HepG2 (cell line): ENCODE measurements around the gene LRRC63. TPM values are rescaled to one million over a fixed set of nuclear protein-coding genes. Genes with fewer than 3 reads are reported as not detected.

Experiments used
- ATAC-seq: fragments of 200-7000 bp; cut with Tn5 transposase; 3 replicates; pipeline ENCODE4 v1.9.1; 2020; ENCODE audit warnings: mild to moderate bottlenecking, moderate library complexity
- BruUV-seq: library from RNA; stranded (reverse); fragments of 400-500 nt; replicated peaks from 2 replicates; lab custom pipeline; 2021; lab: Mats Ljungman, UMichigan
- CTCF ChIA-PET: fragments of 300-600 bp; formaldehyde crosslinking; extraction: SDS; loops from one replicate; lab custom pipeline; 2021; ENCODE audit warnings: low total read pairs, inconsistent platforms, low intra/inter-chr PET ratio; lab: Yijun Ruan, JAX
- POLR2A ChIA-PET: fragments of 350-600 bp; sonication (Branson Sonifier 250); formaldehyde crosslinking; loops from one replicate; lab custom pipeline; 2020; ENCODE audit warnings: antibody characterized with exemption, inconsistent platforms; lab: Yijun Ruan, JAX
- DNase-seq: peaks from one replicate; pipeline ENCODE4 v3.0.0-alpha.2; 2015; ENCODE audit warnings: low spot score
- FAIRE-seq: peaks from 3 replicates; lab custom pipeline; 2011; peaks lifted over from hg19 to GRCh38; lab: Jason Lieb, UNC
- H2AFZ ChIP-seq: one replicate; pipeline ENCODE4 v1.6.1; 2011; ENCODE audit warnings: low read length, inconsistent platforms
- H3K27ac ChIP-seq: fragments of 300-600 bp; 3 replicates; pipeline ENCODE4 v1.8.0; 2011; ENCODE audit warnings: mixed run types, mild to moderate bottlenecking, mixed read lengths, low read length, inconsistent platforms; ENCODE audit not compliant: insufficient read depth; ENCODE audit errors: extremely low read length
- H3K27me3 ChIP-seq, 2 experiments: fragments of 200-600 bp in 1 of 2; 2 replicates in 1 of 2; 3 replicates in 1 of 2; pipeline versions ENCODE4 v1.6.0 to v1.8.0; 2011; ENCODE audit warnings: low read length in 2 of 2, mild to moderate bottlenecking in 2 of 2, moderate library complexity in 2 of 2, inconsistent platforms in 1 of 2; ENCODE audit not compliant: insufficient read depth in 2 of 2, control insufficient read depth in 1 of 2
- H3K36me3 ChIP-seq, 2 experiments: fragments of 200-600 bp in 1 of 2; replicated peaks in 1 of 2; 2 replicates in 1 of 2; 3 replicates in 1 of 2; pipeline versions ENCODE4 v1.5.1 to v1.8.0; 2011; ENCODE audit warnings: low read length in 2 of 2, inconsistent platforms in 1 of 2; ENCODE audit not compliant: insufficient read depth in 2 of 2, control insufficient read depth in 1 of 2
- H3K4me1 ChIP-seq: 2 replicates; pipeline ENCODE4 v1.5.1; 2012; ENCODE audit warnings: low read length, inconsistent platforms; ENCODE audit not compliant: insufficient read depth
- H3K4me2 ChIP-seq: 2 replicates; pipeline ENCODE4 v1.6.0; 2011; ENCODE audit warnings: low read depth, low read length, inconsistent platforms
- H3K4me3 ChIP-seq, 3 experiments: fragments of 200-600 bp in 1 of 3; sonication (generic), shearing (Covaris generic) in 1 of 3; replicated peaks in 1 of 3; 2 replicates each; pipeline ENCODE4 v1.5.1; 2011 to 2016; ENCODE audit warnings: low read length in 3 of 3, inconsistent platforms in 2 of 3, low read depth in 2 of 3, mild to moderate bottlenecking in 2 of 3, control low read depth in 1 of 3, mixed read lengths in 1 of 3; ENCODE audit not compliant: insufficient read depth in 1 of 3
- H3K79me2 ChIP-seq: one replicate; pipeline ENCODE4 v1.6.1; 2011; ENCODE audit warnings: low read length, inconsistent platforms; ENCODE audit not compliant: insufficient read depth
- H3K9ac ChIP-seq: 2 replicates; pipeline ENCODE4 v1.6.0; 2011; ENCODE audit warnings: mild to moderate bottlenecking, low read depth, low read length, inconsistent platforms; ENCODE audit not compliant: insufficient read depth
- H3K9me3 ChIP-seq: 2 replicates; pipeline ENCODE4 v1.5.1; 2012; ENCODE audit warnings: mild to moderate bottlenecking, low read length
- H4K20me1 ChIP-seq: 2 replicates; pipeline ENCODE4 v1.6.0; 2011; ENCODE audit warnings: inconsistent platforms, mild to moderate bottlenecking, low read length, moderate library complexity; ENCODE audit not compliant: insufficient read depth
- MBNL3 ChIP-seq: fragments of 250-450 bp; sonication (Bioruptor Pico); conservative IDR thresholded peaks from 2 replicates; pipeline ENCODE4 v1.8.0; 2022; ENCODE audit warnings: mild to moderate bottlenecking, inconsistent platforms
- MTA1 ChIP-seq: sonication (generic); formaldehyde crosslinking; IDR thresholded peaks from 2 replicates; pipeline ENCODE4 v1.4.0; 2020; ENCODE audit warnings: missing genetic modification reagents, mild to moderate bottlenecking, borderline replicate concordance
- SOX5 ChIP-seq: IDR thresholded peaks from 2 replicates; pipeline ENCODE4 v1.6.1; 2016; ENCODE audit warnings: borderline replicate concordance
- TCF12 ChIP-seq, 2 experiments: fragments of 450-650 bp in 1 of 2; sonication (generic) in 1 of 2; formaldehyde crosslinking in 1 of 2; IDR thresholded peaks; 2 replicates each; pipeline versions ENCODE4 v1.6.1 to v1.8.0; 2017 to 2022; ENCODE audit warnings: antibody characterized with exemption in 1 of 2, mild to moderate bottlenecking in 1 of 2, missing genetic modification reagents in 1 of 2, moderate library complexity in 1 of 2
- ZFYVE20 ChIP-seq: sonication (generic); formaldehyde crosslinking; IDR thresholded peaks from 2 replicates; pipeline ENCODE4 v1.8.0; 2023; ENCODE audit warnings: low read depth, mild to moderate bottlenecking, moderate library complexity, missing genetic modification reagents, borderline replicate concordance
- ZNF3 ChIP-seq: IDR thresholded peaks from 2 replicates; pipeline ENCODE4 v1.7.0; 2017; ENCODE audit warnings: inconsistent platforms
- ZNF678 ChIP-seq: sonication (generic); formaldehyde crosslinking; IDR thresholded peaks from 2 replicates; pipeline ENCODE4 v1.4.0; 2020; ENCODE audit warnings: mild to moderate bottlenecking, missing genetic modification reagents
- ZNF879 ChIP-seq: sonication (generic); formaldehyde crosslinking; IDR thresholded peaks from 2 replicates; pipeline ENCODE4 v1.8.1; 2023; ENCODE audit warnings: missing genetic modification reagents
- WGBS: methylation state at CpG from one replicate; pipeline ENCODE4 v1.1.6; 2017; ENCODE audit warnings: low lambda C conversion rate; 5-methylcytosine and 5-hydroxymethylcytosine counted together
- in situ Hi-C: cut with HindIII; loops from 2 replicates; pipeline ENCODE4 v1.10.0; 2017; ENCODE audit warnings: low pct_unique_long_range_greater_than_20kb; ENCODE audit not compliant: extremely low pct_ligation_motif_present
- intact Hi-C: fragments of 100-400 bp; cut with micrococcal nuclease; formaldehyde crosslinking; loops from one replicate; pipeline ENCODE4 v1.10.0; 2022; ENCODE audit not compliant: unreplicated experiment
- polyA plus RNA-seq, 8 experiments: library from polyadenylated mRNA; depleted of rRNA in 3 of 8; stranded (reverse) in 7 of 8; unstranded in 1 of 8; fragments of >200 nt; fragmentation: Illumina TruSeq in 4 of 8; extraction: Trizol in 4 of 8; gene quantifications; 2 replicates each; pipeline versions ENCODE4 v1.2.1 to v1.2.3, GENCODE V29; 2011 to 2016; ENCODE audit warnings: low read depth in 4 of 8, missing spikeins in 1 of 8, mixed read lengths in 1 of 8; ENCODE audit not compliant: insufficient read depth in 1 of 8
- total RNA-seq, 5 experiments: library from RNA; depleted of rRNA; stranded (reverse); fragments of >200 nt; fragmentation: Illumina TruSeq; extraction: Trizol; gene quantifications; 2 replicates each; pipeline ENCODE4 v1.2.3, GENCODE V29; 2016; ENCODE audit warnings: low read depth in 1 of 5
- TF ChIP-seq, protein P1 (sequence below): sonication (generic); formaldehyde crosslinking; IDR thresholded peaks from 2 replicates; pipeline ENCODE4 v1.5.1; 2020; ENCODE audit warnings: mild to moderate bottlenecking, missing genetic modification reagents, borderline replicate concordance
- TF ChIP-seq, protein P2 (sequence below): sonication (generic); formaldehyde crosslinking; conservative IDR thresholded peaks from 2 replicates; pipeline ENCODE4 v1.4.0; 2020; ENCODE audit warnings: missing genetic modification reagents
- TF ChIP-seq, protein P3 (sequence below): sonication (generic); formaldehyde crosslinking; IDR thresholded peaks from 2 replicates; pipeline ENCODE4 v1.5.0; 2020; ENCODE audit warnings: mild to moderate bottlenecking, missing genetic modification reagents, moderate library complexity
- TF ChIP-seq, protein P4 (sequence below): IDR thresholded peaks from 2 replicates; pipeline ENCODE4 v1.6.1; 2016; ENCODE audit warnings: low read depth, control low read depth

The LRRC63 gene
- total and polyA plus RNA-seq, 2 of the 13 experiments (the other 11 are each of a cell fraction or from before 2014, with no cell fraction given), result not detected

DNA sequence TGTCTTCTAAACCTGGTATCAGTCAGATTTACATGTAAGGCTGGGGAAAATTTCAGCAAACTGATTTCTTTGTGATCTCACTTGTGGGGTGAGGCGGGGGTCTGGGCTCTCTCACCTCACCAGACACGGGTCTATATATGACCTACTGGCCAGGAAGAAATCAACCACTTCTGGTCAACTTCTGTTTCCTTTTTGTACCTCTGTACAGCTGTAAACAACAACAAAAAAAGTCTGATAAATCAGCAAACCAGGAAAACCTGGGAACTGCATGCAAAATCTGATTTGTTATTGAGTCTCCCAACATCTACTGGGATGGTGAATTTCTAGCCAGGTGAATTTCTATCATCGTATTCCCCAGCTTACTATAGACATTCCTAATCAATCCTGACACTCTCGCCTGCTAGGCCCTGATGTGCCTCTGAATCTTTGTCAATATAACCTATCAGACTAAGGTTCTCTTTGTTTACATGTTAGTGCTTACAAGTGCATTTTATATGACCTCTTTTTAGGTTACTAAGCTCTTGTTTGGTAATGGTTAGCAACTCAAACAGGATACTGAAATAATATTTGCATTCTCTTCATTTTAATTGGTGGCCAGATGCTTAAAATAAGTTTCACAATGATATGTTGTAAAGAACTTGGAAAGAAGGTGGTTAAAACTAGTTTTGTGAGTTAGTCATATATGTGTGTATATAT is 77.7 kb downstream of the LRRC63 start:
- Histone ChIP-seq H3K9me3 (no peaks in the 10 kb centered on the region), H3K4me2 (no peak overlapping the region), H4K20me1 (no peaks in the 10 kb centered on the region), H3K9ac (no peak overlapping the region), H3K79me2 (no peaks in the 10 kb centered on the region), H3K4me1 (no peaks in the 10 kb centered on the region), H3K36me3 (no peaks in the 10 kb centered on the region), H3K27ac (no peak overlapping the region), H3K27me3 (0 out of 5 replicates have a peak, but pooled peaks cover 0 to 2% of the 10 kb centered on the region in 2 experiments), H2AFZ (no peak overlapping the region), H3K4me3 (no peak overlapping the region)
- ChIA-PET POLR2A (no interaction called here), CTCF (interaction anchor here (0.8 kb wide), 1 partner anchor 143 kb away, joined by 3 read pairs; no protein-coding TSS in a partner anchor)
- 32% methylated on average over 4 of the region's 4 CpGs for WGBS
- no peak for DNase-seq
- intact Hi-C loops (loop anchor here (1.0 kb wide), 2 partner anchors 142 to 482 kb away; no protein-coding TSS in a partner anchor), in situ Hi-C loops (no loop called here)
- TF ChIP-seq, protein P1, sequence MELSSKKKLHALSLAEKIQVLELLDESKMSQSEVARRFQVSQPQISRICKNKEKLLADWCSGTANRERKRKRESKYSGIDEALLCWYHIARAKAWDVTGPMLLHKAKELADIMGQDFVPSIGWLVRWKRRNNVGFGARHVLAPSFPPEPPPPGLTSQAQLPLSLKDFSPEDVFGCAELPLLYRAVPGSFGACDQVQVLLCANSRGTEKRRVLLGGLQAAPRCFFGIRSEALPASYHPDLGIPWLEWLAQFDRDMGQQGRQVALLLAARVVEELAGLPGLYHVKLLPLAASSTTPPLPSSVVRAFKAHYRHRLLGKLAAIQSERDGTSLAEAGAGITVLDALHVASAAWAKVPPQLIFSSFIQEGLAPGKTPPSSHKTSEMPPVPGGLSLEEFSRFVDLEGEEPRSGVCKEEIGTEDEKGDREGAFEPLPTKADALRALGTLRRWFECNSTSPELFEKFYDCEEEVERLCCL (CRISPR knock-in tag), result no peak
- no peak for TF ChIP-seq ZNF879 (CRISPR knock-in tag)
- no peak for TF ChIP-seq MTA1
- no peak for TF ChIP-seq ZFYVE20 (CRISPR knock-in tag)
- TF ChIP-seq, protein P2, sequence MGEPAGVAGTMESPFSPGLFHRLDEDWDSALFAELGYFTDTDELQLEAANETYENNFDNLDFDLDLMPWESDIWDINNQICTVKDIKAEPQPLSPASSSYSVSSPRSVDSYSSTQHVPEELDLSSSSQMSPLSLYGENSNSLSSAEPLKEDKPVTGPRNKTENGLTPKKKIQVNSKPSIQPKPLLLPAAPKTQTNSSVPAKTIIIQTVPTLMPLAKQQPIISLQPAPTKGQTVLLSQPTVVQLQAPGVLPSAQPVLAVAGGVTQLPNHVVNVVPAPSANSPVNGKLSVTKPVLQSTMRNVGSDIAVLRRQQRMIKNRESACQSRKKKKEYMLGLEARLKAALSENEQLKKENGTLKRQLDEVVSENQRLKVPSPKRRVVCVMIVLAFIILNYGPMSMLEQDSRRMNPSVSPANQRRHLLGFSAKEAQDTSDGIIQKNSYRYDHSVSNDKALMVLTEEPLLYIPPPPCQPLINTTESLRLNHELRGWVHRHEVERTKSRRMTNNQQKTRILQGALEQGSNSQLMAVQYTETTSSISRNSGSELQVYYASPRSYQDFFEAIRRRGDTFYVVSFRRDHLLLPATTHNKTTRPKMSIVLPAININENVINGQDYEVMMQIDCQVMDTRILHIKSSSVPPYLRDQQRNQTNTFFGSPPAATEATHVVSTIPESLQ (CRISPR knock-in tag), result no peak
- no peak for TF ChIP-seq ZNF678 (CRISPR knock-in tag)
- TF ChIP-seq TCF12 (IDR thresholded peaks at IDR 0.05), result no peak
- no peak for TF ChIP-seq TCF12 (CRISPR knock-in tag; IDR thresholded peaks at IDR 0.05)
- no peak for TF ChIP-seq ZNF3 (CRISPR knock-in tag)
- TF ChIP-seq MBNL3, result no peak
- TF ChIP-seq, protein P3, sequence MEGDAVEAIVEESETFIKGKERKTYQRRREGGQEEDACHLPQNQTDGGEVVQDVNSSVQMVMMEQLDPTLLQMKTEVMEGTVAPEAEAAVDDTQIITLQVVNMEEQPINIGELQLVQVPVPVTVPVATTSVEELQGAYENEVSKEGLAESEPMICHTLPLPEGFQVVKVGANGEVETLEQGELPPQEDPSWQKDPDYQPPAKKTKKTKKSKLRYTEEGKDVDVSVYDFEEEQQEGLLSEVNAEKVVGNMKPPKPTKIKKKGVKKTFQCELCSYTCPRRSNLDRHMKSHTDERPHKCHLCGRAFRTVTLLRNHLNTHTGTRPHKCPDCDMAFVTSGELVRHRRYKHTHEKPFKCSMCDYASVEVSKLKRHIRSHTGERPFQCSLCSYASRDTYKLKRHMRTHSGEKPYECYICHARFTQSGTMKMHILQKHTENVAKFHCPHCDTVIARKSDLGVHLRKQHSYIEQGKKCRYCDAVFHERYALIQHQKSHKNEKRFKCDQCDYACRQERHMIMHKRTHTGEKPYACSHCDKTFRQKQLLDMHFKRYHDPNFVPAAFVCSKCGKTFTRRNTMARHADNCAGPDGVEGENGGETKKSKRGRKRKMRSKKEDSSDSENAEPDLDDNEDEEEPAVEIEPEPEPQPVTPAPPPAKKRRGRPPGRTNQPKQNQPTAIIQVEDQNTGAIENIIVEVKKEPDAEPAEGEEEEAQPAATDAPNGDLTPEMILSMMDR (CRISPR knock-in tag), result no peak
- no peak for TF ChIP-seq SOX5 (CRISPR knock-in tag)
- TF ChIP-seq, protein P4, sequence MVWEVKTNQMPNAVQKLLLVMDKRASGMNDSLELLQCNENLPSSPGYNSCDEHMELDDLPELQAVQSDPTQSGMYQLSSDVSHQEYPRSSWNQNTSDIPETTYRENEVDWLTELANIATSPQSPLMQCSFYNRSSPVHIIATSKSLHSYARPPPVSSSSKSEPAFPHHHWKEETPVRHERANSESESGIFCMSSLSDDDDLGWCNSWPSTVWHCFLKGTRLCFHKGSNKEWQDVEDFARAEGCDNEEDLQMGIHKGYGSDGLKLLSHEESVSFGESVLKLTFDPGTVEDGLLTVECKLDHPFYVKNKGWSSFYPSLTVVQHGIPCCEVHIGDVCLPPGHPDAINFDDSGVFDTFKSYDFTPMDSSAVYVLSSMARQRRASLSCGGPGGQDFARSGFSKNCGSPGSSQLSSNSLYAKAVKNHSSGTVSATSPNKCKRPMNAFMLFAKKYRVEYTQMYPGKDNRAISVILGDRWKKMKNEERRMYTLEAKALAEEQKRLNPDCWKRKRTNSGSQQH, result no peak
- no peak for ATAC-seq
- no peak for FAIRE-seq
- BruUV-seq, result no TSS peak
